Nucleus accumbens (tissue), 56 donors: ENCODE results near the gene SIX4.

Experiments used
- DNase-seq, 56 donors: peaks; one replicate each; lab custom pipeline; 2025; lab: John Stamatoyannopoulos, UW

SIX4 gene

GRCh38 chr14:60722357-60723115 lies 1.6 kb downstream of the SIX4 start:
- DNase-seq: peak in 3 of 56 donors; percentile 1 to 18 (median 1)

- DNase-seq: no peak
Observed at GRCh38 chr14:60722107-60722356, 2.1 kb downstream of the SIX4 start.

- peak in 5 of 56 donors; percentile 15 to 33 (median 32) for DNase-seq
Observed at GRCh38 chr14:60721326-60722106, 2.6 kb downstream of the SIX4 start.

GRCh38 chr14:60720962-60721325 lies 3.2 kb downstream of the SIX4 start:
- DNase-seq: no peak

GRCh38 chr14:60720391-60720790 lies 3.8 kb downstream of the SIX4 start:
- DNase-seq: no peak

- DNase-seq: no peak
Observed at GRCh38 chr14:60713513-60713912, 10.6 kb downstream of the SIX4 start.

- no peak for DNase-seq
Observed at GRCh38 chr14:60710494-60710893, 13.7 kb downstream of the SIX4 start.

- no peak for DNase-seq
Observed at GRCh38 chr14:60707858-60708257, 16.3 kb downstream of the SIX4 start.

GRCh38 chr14:60705100-60705499 lies 19.1 kb downstream of the SIX4 start:
- no peak for DNase-seq

GRCh38 chr14:60700598-60700997 lies 23.6 kb downstream of the SIX4 start:
- DNase-seq: no peak

- DNase-seq: no peak
Observed at GRCh38 chr14:60695327-60695726, 28.8 kb downstream of the SIX4 start.

GRCh38 chr14:60691383-60692113 lies 32.6 kb downstream of the SIX4 start:
- no peak for DNase-seq

GRCh38 chr14:60686865-60687264 lies 37.3 kb downstream of the SIX4 start:
- DNase-seq: no peak

GRCh38 chr14:60684203-60684602 lies 39.9 kb downstream of the SIX4 start:
- DNase-seq: no peak

- no peak for DNase-seq
Observed at GRCh38 chr14:60681271-60681670, 42.9 kb downstream of the SIX4 start.

- DNase-seq: no peak
Observed at GRCh38 chr14:60680511-60680910, 43.6 kb downstream of the SIX4 start.

- no peak for DNase-seq
Observed at GRCh38 chr14:60679566-60680258, 44.4 kb downstream of the SIX4 start.

- no peak for DNase-seq
Observed at GRCh38 chr14:60677701-60678100, 46.5 kb downstream of the SIX4 start.

GRCh38 chr14:60670989-60671388 lies 53.2 kb downstream of the SIX4 start:
- no peak for DNase-seq

GRCh38 chr14:60668431-60669112 lies 55.6 kb downstream of the SIX4 start:
- no peak for DNase-seq
